MG63 (cell line): ENCODE results near the gene KRT35. TPM values are rescaled to one million over a fixed set of nuclear protein-coding genes. Genes with fewer than 3 reads are reported as not detected.
"Not testable (repeated sequence)": the region's sequence is repeated elsewhere in the genome, so short reads cannot be mapped to it uniquely, and the experiment has no call there.

ENCODE experiments used
- DNase-seq: peaks from one replicate; pipeline ENCODE4 v3.0.0-alpha.2; 2020
- H3K27me3 ChIP-seq: fragments of 250-450 bp; sonication (Bioruptor Pico); 2 replicates; pipeline ENCODE4 v1.5.1; 2020; ENCODE audit warnings: mild to moderate bottlenecking, moderate library complexity
- H3K36me3 ChIP-seq: fragments of 250-450 bp; sonication (Bioruptor Pico); 2 replicates; pipeline ENCODE4 v1.5.1; 2020; ENCODE audit warnings: mild to moderate bottlenecking, moderate library complexity
- H3K4me3 ChIP-seq: fragments of 250-450 bp; sonication (Bioruptor Pico); 2 replicates; pipeline ENCODE4 v1.5.1; 2020; ENCODE audit warnings: mild to moderate bottlenecking, moderate library complexity
- H3K9me3 ChIP-seq: fragments of 250-450 bp; sonication (Bioruptor Pico); 2 replicates; pipeline ENCODE4 v1.5.1; 2020; ENCODE audit warnings: mild to moderate bottlenecking, moderate library complexity
- total RNA-seq: library from RNA; depleted of rRNA; stranded (reverse); fragments of >200 nt; shearing (Covaris generic); gene quantifications from 2 replicates; pipeline ENCODE4 v1.2.3, GENCODE V29; 2014; ENCODE audit warnings: low replicate concordance

KRT35 gene
- total RNA-seq, 1 experiment from 2014 or later, result 0.33 TPM

DNA sequence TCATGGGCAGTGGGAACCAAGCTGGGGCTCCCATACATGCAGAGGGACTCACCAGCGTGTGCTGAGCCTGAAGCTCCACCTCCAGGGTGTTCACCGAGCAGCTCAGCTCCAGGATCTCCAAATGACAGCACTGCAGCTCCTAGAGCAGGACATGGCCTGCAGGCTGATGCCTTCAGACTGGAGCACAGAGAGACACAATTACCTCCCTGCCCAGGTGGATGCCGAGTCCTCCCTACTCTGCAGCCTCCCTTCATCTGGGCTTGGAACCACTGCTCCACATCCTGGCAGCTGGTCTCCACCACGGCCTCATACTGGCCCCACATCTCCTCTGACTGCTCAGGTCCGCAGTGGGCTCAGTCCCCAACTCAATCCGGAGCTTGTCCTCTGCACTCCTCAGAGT, 31.9 kb downstream of the KRT35 start:
- Histone ChIP-seq H3K27me3 (no peaks in the 10 kb centered on the region), H3K9me3 (peaks cover 5% of the 10 kb centered on the region; the same call in 1 of the 2 replicates), H3K4me3 (no peak overlapping the region), H3K36me3 (no peaks in the 10 kb centered on the region)
- DNase-seq, result no peak

DNA sequence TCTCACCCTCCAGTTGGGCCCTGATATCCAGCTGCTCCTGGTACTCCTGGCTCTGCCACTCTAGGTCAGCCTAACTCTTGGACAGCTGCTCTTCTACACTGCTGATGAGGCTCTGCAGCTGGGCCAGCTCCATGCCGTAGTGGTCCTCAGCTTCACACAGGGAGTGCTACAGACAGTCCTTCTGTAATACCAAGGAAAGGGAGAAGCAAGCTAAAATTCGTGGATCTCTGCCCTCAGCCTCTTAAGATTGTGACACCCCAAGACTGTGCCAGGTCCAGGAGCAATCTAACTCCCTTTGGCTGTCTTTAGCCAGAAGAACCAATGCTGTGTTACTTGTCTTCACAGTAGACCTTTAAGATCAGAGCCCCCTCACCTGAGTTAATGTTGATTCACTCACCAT, 32.4 kb downstream of the KRT35 start:
- no peak for DNase-seq
- Histone ChIP-seq H3K9me3 (peaks cover 5% of the 10 kb centered on the region; the same call in 1 of the 2 replicates), H3K4me3 (no peak overlapping the region), H3K36me3 (no peaks in the 10 kb centered on the region), H3K27me3 (no peaks in the 10 kb centered on the region)

DNA sequence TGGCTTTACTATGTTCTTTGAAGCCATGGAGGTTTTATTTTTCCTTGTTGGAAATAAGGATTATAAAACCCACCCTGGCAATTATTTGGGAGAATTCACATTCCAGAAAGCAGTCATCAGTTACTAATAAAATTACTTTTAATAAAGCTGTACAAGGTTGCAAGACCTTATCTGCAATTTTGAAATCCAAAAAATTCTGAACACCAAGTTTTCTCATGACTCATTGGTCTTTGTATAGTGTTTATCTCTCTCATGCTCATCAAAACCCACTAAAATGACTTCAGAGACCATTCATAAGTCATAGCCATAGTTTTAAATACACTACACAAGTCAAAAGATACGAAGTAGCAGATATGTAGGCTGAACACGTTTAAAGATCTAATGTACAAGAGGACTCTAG, 34.1 kb downstream of the KRT35 start:
- DNase-seq, result no peak
- peaks cover 4% of the 10 kb centered on the region; the same call in 1 of the 2 replicates for H3K9me3 ChIP-seq
- no peaks in the 10 kb centered on the region for H3K36me3 ChIP-seq
- H3K27me3 ChIP-seq, result no peaks in the 10 kb centered on the region
- H3K4me3 ChIP-seq, result no peak overlapping the region

DNA sequence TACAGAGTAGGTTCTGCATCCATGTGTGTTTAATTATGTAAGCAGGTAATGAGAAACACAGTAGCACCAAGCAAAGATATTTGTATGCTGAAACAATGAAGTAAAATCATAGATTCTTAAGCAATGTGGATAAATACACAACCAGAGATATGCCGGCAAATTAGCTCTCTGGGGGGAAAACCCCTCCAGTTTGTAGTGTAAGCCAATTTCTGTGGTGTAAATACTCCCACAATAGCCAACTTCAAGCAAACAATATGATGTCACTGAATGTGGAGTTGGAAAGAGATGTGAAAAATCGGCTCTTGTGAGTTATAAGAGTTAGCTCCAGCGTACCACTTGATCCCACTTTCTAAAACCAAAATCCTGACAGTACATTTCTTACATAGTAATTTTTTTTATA, 36.3 kb downstream of the KRT35 start:
- Histone ChIP-seq H3K27me3 (no peaks in the 10 kb centered on the region), H3K4me3 (no peak overlapping the region), H3K9me3 (peaks cover 2% of the 10 kb centered on the region; the same call in 1 of the 2 replicates), H3K36me3 (no peaks in the 10 kb centered on the region)
- DNase-seq, result no peak

DNA sequence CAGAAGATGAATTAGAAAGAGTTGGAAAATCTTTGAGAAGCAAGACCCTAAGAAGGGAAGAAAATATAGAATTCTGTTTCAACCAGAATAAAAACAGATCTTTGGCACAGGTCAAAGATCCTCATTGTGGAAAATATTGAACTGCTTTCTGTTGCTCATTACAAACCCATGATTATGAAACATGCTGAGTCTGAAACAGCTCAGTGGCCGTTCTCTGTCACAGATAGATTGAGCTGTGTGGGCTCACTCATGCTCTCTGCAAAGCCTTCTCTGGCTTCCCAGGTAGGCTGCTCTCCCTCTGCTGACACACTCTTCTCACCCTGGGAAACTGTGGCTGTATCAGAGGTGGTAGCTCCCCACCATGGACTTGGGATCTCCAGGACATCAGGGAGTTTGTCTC, 36.8 kb downstream of the KRT35 start:
- Histone ChIP-seq H3K9me3 (peaks cover 2% of the 10 kb centered on the region; the same call in 1 of the 2 replicates), H3K4me3 (no peak overlapping the region), H3K36me3 (no peaks in the 10 kb centered on the region), H3K27me3 (no peaks in the 10 kb centered on the region)
- no peak for DNase-seq

DNA sequence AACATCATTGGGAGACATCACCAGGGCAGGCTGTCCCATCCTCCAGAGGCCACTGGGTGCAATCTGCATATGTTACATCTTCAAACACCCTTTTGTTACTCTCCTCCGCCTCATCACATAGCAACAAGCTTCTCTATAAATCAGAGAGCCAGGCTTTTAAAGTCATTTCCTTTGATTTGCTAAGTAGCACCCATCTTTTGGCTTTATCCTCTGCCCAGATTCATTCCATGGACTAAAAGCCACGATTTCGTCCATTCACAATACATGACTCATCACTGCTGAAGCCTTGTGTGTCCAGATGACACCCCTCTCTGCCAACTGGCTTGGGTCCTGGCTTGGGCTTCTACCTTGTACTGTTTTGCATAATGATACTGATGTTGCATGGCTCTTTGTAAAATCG, 38.2 kb downstream of the KRT35 start:
- no peak overlapping the region for H3K4me3 ChIP-seq
- peaks cover 2% of the 10 kb centered on the region; the same call in 1 of the 2 replicates for H3K9me3 ChIP-seq
- no peaks in the 10 kb centered on the region for H3K36me3 ChIP-seq
- peak; percentile 70 for DNase-seq
- no peaks in the 10 kb centered on the region for H3K27me3 ChIP-seq

DNA sequence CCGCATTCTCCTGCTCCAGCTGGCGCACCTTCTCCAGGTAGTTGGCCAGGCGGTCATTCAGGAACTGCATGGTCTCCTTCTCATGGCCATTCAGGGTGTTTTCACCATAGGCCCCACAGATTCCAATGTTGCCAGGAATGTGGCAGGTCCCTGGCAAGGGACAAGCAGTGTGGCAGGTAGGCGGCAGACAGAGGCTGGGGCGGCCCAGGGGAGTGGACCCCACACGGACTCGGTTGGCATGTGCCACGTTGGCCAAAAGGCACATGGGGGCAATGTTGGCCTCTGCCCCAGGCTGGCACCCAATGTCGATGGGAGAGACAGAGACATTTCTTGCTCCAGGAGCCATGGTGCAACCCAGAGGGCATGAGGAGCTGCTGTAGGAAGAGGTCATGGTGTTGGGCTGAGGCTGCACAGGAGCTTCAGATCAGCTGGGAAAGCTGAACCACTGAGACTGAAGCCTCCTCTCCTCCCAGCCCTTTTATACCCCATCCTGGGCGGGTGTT, 40.4 kb downstream of the KRT35 start, which contains the start of gene KRT38:
Gene KRT38, minus strand, starts transcription at position 453 of the 503 bp plus-strand sequence. Its CDS starts 62 bp downstream, at position 391.
- Histone ChIP-seq H3K36me3 (no peaks in the 10 kb centered on the region), H3K27me3 (no peaks in the 10 kb centered on the region), H3K9me3 (peaks cover 2% of the 10 kb centered on the region; the same call in 1 of the 2 replicates), H3K4me3 (no peak within 1 kb of the TSS)
- DNase-seq, result no peak

DNA sequence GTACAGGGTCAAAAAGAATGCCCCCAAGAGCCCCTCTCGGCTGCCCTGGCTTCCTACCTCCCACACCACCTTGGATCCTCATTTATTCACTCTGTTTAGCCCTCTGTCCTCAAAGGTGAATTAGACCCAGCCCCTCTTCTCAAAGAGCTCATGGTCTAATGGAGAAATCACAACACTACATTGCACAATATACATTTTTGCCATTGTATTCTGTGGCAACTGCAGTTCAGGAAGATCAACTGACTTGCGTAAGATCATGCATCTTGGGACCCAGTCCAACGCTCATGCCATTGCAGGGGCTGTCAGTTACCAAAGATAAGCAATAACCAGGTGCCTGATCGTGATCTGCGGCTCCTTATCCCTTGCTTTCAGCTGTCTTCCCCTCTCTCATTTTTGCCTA, 41.6 kb downstream of the KRT35 start:
- DNase-seq, result no peak
- Histone ChIP-seq H3K4me3 (no peak overlapping the region), H3K36me3 (no peaks in the 10 kb centered on the region), H3K9me3 (peaks cover 2% of the 10 kb centered on the region; the same call in 1 of the 2 replicates), H3K27me3 (no peaks in the 10 kb centered on the region)

DNA sequence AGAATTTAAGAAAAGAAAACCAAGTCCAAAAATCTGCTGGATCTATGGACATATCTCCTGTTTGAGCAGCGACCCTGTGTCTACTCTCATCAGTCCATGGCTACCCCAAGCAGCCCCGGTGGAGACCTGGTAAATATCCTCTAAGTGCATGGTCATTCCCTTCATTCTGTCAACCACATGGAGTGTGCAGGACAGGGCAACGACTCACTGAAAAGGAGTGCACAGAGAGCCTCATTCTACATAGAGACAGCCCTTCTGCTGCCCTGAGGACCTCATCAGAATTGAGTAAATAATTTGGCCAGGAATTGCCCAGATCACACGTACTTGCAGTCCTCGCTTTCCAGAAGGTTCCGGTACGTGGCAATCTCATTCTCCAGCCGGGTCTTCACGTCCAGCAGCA, 43.2 kb downstream of the KRT35 start:
- DNase-seq, result no peak
- H3K9me3 ChIP-seq, result peaks cover 2% of the 10 kb centered on the region; the same call in 1 of the 2 replicates
- H3K36me3 ChIP-seq, result no peaks in the 10 kb centered on the region
- H3K27me3 ChIP-seq, result no peaks in the 10 kb centered on the region
- no peak overlapping the region for H3K4me3 ChIP-seq

DNA sequence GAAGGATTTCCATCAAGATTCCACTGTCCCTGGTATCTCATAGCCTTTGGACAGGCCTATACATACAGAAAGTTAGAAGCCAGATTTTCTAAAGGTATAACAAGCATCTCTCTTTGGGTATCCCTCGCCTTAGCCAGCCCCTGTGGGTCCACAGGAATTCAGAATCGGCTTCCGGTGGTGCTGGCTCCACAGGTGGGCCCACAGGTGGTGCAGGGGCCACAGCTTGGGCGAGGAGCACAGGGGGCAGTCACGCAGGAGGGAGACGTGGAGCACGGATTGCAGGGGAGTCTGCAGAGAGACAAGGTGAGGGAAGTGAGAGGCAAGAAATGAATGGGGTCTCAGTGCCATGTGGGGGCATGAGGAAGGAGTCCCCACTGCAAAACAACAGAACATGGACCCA, 43.7 kb downstream of the KRT35 start:
- no peaks in the 10 kb centered on the region for H3K36me3 ChIP-seq
- no peaks in the 10 kb centered on the region for H3K27me3 ChIP-seq
- peaks cover 2% of the 10 kb centered on the region; the same call in 1 of the 2 replicates for H3K9me3 ChIP-seq
- H3K4me3 ChIP-seq, result no peak overlapping the region
- no peak for DNase-seq

DNA sequence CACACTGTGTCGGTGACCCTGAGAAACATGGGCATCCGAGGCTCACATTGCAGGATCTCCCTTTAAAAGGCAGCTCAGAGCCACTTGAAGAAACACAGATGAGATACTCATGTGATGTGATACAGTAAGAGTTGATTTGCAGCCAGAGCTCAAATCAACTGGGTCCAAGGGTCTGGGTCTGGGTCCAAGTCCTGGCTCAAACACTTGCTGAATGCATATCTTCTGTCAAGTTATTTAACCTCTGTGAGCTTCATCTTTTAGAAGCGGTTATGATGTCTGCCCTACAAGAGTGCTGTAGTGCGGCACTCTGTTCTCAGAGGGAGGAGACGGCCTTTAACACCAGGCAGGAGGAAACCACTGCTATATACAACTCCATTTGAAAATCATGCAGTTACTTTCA, 46.5 kb downstream of the KRT35 start:
- H3K27me3 ChIP-seq, result no peaks in the 10 kb centered on the region
- H3K4me3 ChIP-seq, result no peak overlapping the region
- no peaks in the 10 kb centered on the region for H3K9me3 ChIP-seq
- H3K36me3 ChIP-seq, result no peaks in the 10 kb centered on the region
- DNase-seq, result no peak

DNA sequence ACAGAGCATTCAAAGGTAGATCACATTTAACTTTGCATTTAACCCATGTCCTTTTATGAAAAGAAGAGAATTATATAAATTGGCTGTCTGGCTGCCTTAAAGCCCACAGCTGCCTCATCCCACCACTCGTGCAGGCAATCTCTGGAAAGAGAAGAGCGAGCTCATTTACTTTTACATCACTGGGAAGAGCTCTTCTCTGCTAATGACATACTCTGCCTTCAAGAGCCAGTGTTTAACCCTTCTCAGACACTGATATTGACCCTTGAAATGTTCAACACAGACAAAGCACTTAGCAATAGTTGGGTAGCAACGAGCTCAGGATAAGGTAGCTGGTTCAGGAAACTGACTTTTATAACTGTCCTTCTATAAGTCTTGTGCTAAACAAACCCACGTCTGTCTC, 46.9 kb downstream of the KRT35 start:
- DNase-seq, result no peak
- Histone ChIP-seq H3K4me3 (no peak overlapping the region), H3K9me3 (no peaks in the 10 kb centered on the region), H3K27me3 (no peaks in the 10 kb centered on the region), H3K36me3 (no peaks in the 10 kb centered on the region)

DNA sequence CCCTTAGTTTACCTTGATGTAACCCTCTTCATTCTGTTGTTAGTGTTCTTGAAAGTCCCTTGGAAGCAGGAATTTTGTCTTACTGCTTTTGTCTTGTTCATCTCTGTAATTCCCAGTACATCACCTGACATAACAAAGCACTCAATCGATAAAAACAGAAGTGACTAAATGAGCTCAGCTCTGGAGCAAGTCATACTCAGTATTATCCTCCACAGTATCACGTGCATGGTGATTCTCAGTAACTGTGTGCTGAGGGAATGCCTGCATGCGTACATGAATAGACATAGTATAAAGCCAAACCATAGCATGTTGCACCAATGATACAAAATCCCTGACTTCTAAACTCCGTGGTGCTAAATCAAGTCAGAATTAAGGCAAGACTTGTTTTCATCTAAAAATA, 47.4 kb downstream of the KRT35 start:
- no peak for DNase-seq
- no peak overlapping the region for H3K4me3 ChIP-seq
- H3K27me3 ChIP-seq, result no peaks in the 10 kb centered on the region
- no peaks in the 10 kb centered on the region for H3K9me3 ChIP-seq
- H3K36me3 ChIP-seq, result no peaks in the 10 kb centered on the region

DNA sequence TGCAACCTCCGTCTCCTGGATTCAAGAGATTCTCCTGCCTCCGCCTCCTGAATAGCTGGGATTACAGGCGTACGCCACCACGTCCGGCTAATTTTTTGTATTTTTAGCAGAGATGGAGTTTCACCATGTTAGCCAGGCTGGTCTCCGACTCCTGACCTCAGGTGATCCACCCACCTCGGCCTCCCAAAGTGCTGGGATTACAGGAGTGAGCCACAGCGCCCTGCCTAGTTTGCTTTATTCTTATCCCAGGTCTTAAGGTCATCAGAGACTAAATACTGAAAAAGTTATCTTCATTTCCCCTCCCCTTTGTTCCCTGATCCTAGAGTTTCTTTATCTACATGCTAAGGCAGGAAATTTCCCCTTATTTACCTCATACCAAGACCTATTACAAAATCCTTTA, 50.6 kb downstream of the KRT35 start:
- H3K27me3 ChIP-seq, H3K4me3 ChIP-seq, H3K36me3 ChIP-seq, H3K9me3 ChIP-seq, DNase-seq: not testable (repeated sequence)

DNA sequence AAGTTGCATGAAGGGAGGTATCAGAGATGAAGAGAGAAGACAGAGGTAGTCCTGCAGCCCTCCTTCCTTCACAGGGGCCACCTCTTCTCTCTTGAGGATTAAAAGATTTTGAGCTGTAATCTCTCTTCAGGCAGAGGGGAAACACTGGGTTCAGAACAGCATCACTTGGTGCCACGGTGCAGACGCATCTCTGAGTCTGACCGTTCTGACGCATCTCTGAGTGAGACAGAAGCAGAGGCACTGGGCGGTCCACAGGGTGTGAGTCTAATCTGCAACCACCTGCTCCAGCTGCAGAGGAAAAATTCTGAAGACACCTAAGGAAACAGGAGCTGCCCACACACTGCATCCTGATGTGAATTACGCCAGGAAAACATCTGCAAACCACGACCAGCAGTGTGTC, 51.3 kb downstream of the KRT35 start:
- no peaks in the 10 kb centered on the region for H3K27me3 ChIP-seq
- no peak for DNase-seq
- no peaks in the 10 kb centered on the region for H3K36me3 ChIP-seq
- no peak overlapping the region for H3K4me3 ChIP-seq
- H3K9me3 ChIP-seq, result no peaks in the 10 kb centered on the region; the same call in 1 of the 2 replicates

DNA sequence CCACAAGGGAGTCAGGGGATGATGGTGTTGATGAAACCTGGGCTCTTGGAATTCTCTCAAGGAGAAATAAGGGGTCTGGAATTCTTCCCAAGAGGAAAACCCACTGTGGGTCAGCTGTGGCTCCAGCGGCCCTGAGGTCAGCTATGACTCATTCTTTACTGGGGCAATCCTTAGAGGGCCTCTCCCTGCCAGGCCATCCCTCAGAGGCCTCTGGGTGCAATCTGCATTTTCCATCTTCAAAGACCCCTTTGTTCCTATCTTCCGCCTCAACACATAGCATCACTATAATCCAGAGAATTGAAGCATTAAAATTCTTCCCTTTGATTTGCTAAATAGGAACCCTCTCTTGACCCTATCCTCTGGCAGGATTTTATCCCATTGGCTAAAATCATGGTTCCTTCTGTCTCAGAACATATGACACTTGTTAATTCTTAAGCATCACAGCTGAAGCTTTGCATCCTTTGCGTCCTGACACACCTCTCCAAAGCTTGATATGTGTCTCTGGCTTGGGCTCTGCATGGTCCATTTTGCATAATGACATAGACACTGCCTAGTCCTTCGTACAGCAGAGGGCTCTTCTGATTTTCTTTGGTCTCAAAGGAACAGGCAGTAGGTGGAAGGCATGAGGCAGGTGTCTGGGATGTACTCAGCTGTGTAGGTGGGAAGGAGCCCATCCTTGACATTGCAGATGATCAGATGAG, 52.2 kb downstream of the KRT35 start:
- no peaks in the 10 kb centered on the region for H3K27me3 ChIP-seq
- no peaks in the 10 kb centered on the region; the same call in 1 of the 2 replicates for H3K9me3 ChIP-seq
- no peak for DNase-seq
- H3K36me3 ChIP-seq, result no peaks in the 10 kb centered on the region
- no peak overlapping the region for H3K4me3 ChIP-seq
